Keratinocyte (primary cell): ENCODE data around the gene RAB35. TPM values are rescaled to one million over a fixed set of nuclear protein-coding genes. Genes with fewer than 3 reads are reported as not detected.
"Not testable (repeated sequence)": the region's sequence is repeated elsewhere in the genome, so short reads cannot be mapped to it uniquely, and the experiment has no call there.

ENCODE experiments used
- DNase-seq: peaks from one replicate; pipeline ENCODE4 v3.0.0-alpha.2; 2011; ENCODE audit warnings: low read depth, missing footprints, low spot score
- FAIRE-seq: peaks from 2 replicates; lab custom pipeline; 2011; peaks lifted over from hg19 to GRCh38; lab: Jason Lieb, UNC
- H2AFZ ChIP-seq: 2 replicates; pipeline ENCODE4 v1.6.0; 2012; ENCODE audit warnings: low read length, control low read depth, inconsistent platforms; ENCODE audit not compliant: control insufficient read depth
- H3K27ac ChIP-seq: 2 replicates; pipeline ENCODE4 v1.5.1; 2011; ENCODE audit warnings: low read length; ENCODE audit not compliant: control insufficient read depth, insufficient read depth
- H3K27me3 ChIP-seq: 3 replicates; pipeline ENCODE4 v1.6.0; 2011; ENCODE audit warnings: low read length; ENCODE audit not compliant: control insufficient read depth, insufficient read depth; ENCODE audit errors: extremely low read depth
- H3K36me3 ChIP-seq, 2 experiments: 2 replicates in 1 of 2; 3 replicates in 1 of 2; pipeline ENCODE4 v1.5.1; 2011; ENCODE audit warnings: low read length in 2 of 2, mild to moderate bottlenecking in 1 of 2; ENCODE audit not compliant: control insufficient read depth in 2 of 2, insufficient read depth in 2 of 2; ENCODE audit errors: extremely low read depth in 1 of 2
- H3K4me1 ChIP-seq: 3 replicates; pipeline ENCODE4 v1.5.1; 2011; ENCODE audit warnings: low read length; ENCODE audit not compliant: control insufficient read depth, insufficient read depth; ENCODE audit errors: extremely low read depth
- H3K4me2 ChIP-seq: 3 replicates; pipeline ENCODE4 v1.6.0; 2011; ENCODE audit warnings: low read depth, low read length; ENCODE audit not compliant: control insufficient read depth, insufficient read depth; ENCODE audit errors: extremely low read depth
- H3K4me3 ChIP-seq, 3 experiments: fragments of 200-600 bp in 1 of 3; sonication (generic) in 1 of 3; 2 replicates in 2 of 3; 3 replicates in 1 of 3; pipeline ENCODE4 v1.5.1; 2011 to 2016; ENCODE audit warnings: low read length in 3 of 3, mild to moderate bottlenecking in 3 of 3, control low read depth in 2 of 3, inconsistent platforms in 1 of 3, low read depth in 1 of 3, mixed read lengths in 1 of 3, mixed run types in 1 of 3, moderate library complexity in 1 of 3; ENCODE audit not compliant: control insufficient read depth in 2 of 3, insufficient read depth in 2 of 3; ENCODE audit errors: extremely low read depth in 1 of 3
- H3K79me2 ChIP-seq: 2 replicates; pipeline ENCODE4 v1.6.0; 2012; ENCODE audit warnings: low read length; ENCODE audit not compliant: control insufficient read depth, insufficient read depth
- H3K9ac ChIP-seq: 3 replicates; pipeline ENCODE4 v1.6.0; 2011; ENCODE audit warnings: low read length; ENCODE audit not compliant: control insufficient read depth, insufficient read depth; ENCODE audit errors: extremely low read depth
- H3K9me1 ChIP-seq: 3 replicates; pipeline ENCODE4 v1.6.0; 2011; ENCODE audit warnings: low read length; ENCODE audit not compliant: control insufficient read depth, insufficient read depth; ENCODE audit errors: extremely low read depth
- H3K9me3 ChIP-seq: 2 replicates; pipeline ENCODE4 v1.5.1; 2012; ENCODE audit warnings: low read depth, low read length; ENCODE audit not compliant: control insufficient read depth
- H4K20me1 ChIP-seq: 3 replicates; pipeline ENCODE4 v1.6.0; 2011; ENCODE audit warnings: low read length; ENCODE audit not compliant: control insufficient read depth, insufficient read depth; ENCODE audit errors: extremely low read depth
- EZH2 ChIP-seq: IDR thresholded peaks from one replicate; pipeline ENCODE4 v1.6.1; 2012; ENCODE audit warnings: inconsistent platforms, mild to moderate bottlenecking, low read length, moderate library complexity
- dilution Hi-C: fragments of 300-500 bp; cut with MboI; formaldehyde crosslinking; loops from one replicate; pipeline ENCODE4 v1.7.0; 2020; ENCODE audit warnings: low sequenced_read_pairs; ENCODE audit not compliant: extremely low pct_ligation_motif_present
- polyA plus RNA-seq, 5 experiments: library from polyadenylated mRNA; depleted of rRNA in 3 of 5; stranded (reverse) in 3 of 5; stranded (forward) in 1 of 5; unstranded in 1 of 5; fragments of >200 nt; gene quantifications; 1 replicate in 1 of 5; 2 replicates in 3 of 5; 3 replicates in 1 of 5; pipeline versions ENCODE4 v1.2.1 to v1.2.3, GENCODE V29; 2011 to 2012; ENCODE audit warnings: missing spikeins in 2 of 5, low read depth in 1 of 5, low replicate concordance in 1 of 5
- TF ChIP-seq, protein P1 (sequence below), 3 experiments: IDR thresholded peaks in 1 of 3; conservative IDR thresholded peaks in 1 of 3; optimal IDR thresholded peaks in 1 of 3; 2 replicates in 2 of 3; 3 replicates in 1 of 3; pipeline versions ENCODE3 to v1.5.1; 2011; ENCODE audit warnings: low read length in 3 of 3, mild to moderate bottlenecking in 3 of 3, moderate library complexity in 2 of 3, control low read depth in 1 of 3, inconsistent platforms in 1 of 3; ENCODE audit not compliant: insufficient read depth in 2 of 3; ENCODE audit errors: extremely low read depth in 1 of 3

The RAB35 gene
- polyA plus RNA-seq, 1 donor (not counting 4 experiments of a cell fraction or from before 2014, with no cell fraction given), result 68.4 TPM

- TF ChIP-seq, protein P1, sequence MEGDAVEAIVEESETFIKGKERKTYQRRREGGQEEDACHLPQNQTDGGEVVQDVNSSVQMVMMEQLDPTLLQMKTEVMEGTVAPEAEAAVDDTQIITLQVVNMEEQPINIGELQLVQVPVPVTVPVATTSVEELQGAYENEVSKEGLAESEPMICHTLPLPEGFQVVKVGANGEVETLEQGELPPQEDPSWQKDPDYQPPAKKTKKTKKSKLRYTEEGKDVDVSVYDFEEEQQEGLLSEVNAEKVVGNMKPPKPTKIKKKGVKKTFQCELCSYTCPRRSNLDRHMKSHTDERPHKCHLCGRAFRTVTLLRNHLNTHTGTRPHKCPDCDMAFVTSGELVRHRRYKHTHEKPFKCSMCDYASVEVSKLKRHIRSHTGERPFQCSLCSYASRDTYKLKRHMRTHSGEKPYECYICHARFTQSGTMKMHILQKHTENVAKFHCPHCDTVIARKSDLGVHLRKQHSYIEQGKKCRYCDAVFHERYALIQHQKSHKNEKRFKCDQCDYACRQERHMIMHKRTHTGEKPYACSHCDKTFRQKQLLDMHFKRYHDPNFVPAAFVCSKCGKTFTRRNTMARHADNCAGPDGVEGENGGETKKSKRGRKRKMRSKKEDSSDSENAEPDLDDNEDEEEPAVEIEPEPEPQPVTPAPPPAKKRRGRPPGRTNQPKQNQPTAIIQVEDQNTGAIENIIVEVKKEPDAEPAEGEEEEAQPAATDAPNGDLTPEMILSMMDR (optimal IDR thresholded peaks at IDR 0.05 in 1 of 3, IDR thresholded peaks at IDR 0.05 in 1 of 3, conservative IDR thresholded peaks at IDR 0.05 in 1 of 3; ENCODE audit: extremely low read depth in 1 of 3, insufficient read depth in 2 of 3, low read length in 3 of 3), result no peak
- TF ChIP-seq EZH2, result no peak
- H3K4me2 ChIP-seq, result no peak overlapping the region
- H3K36me3 ChIP-seq, result no peaks in the 10 kb centered on the region
- H3K9me3 ChIP-seq, result no peaks in the 10 kb centered on the region
- H3K9me1 ChIP-seq, result no peaks in the 10 kb centered on the region
- H4K20me1 ChIP-seq, result no peaks in the 10 kb centered on the region
- DNase-seq (no peak), FAIRE-seq (no peak)
- H2AFZ ChIP-seq, result no peak overlapping the region
- H3K27me3 ChIP-seq, result no peaks in the 10 kb centered on the region
- no peak overlapping the region for H3K27ac ChIP-seq
- dilution Hi-C loops, result no loop called here
- H3K4me3 ChIP-seq, result no peak overlapping the region
- H3K9ac ChIP-seq, result no peak overlapping the region
- no peaks in the 10 kb centered on the region for H3K79me2 ChIP-seq
- peaks cover 5% of the 10 kb centered on the region for H3K4me1 ChIP-seq
These were observed 68.3 kb downstream of the RAB35 start for GRCh38 chr12:120048263-120048662.

DNA sequence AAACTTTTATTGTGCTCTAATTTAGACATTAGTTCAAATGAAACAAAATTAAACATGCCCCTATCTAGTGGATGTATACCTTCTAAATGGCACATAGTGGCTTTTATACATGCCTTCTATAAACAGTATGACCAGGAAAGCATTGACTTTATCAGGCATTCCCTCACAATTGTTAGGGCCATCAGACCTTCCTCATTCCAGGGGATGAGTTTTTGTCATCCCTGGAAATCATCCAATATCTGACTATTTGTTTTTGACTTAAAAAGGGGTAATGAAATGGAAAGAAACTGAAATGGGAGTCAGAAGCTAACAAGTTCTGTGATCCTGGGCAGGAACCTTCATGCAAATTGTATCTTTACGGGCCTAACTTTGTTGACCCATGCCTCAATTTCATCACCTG is 69.5 kb downstream of the RAB35 start:
- H3K9me1 ChIP-seq, result no peaks in the 10 kb centered on the region
- peaks cover 15% of the 10 kb centered on the region for H3K4me1 ChIP-seq
- no peak overlapping the region for H3K4me2 ChIP-seq
- FAIRE-seq (no peak), DNase-seq (no peak)
- H2AFZ ChIP-seq, result no peak overlapping the region
- no peak overlapping the region for H3K4me3 ChIP-seq
- H3K27ac ChIP-seq, result no peak overlapping the region
- no peaks in the 10 kb centered on the region for H3K79me2 ChIP-seq
- H3K9ac ChIP-seq, result no peak overlapping the region
- dilution Hi-C loops, result no loop called here
- TF ChIP-seq, protein P1 (optimal IDR thresholded peaks at IDR 0.05 in 1 of 3, IDR thresholded peaks at IDR 0.05 in 1 of 3, conservative IDR thresholded peaks at IDR 0.05 in 1 of 3; ENCODE audit: extremely low read depth in 1 of 3, insufficient read depth in 2 of 3, low read length in 3 of 3), result no peak
- no peak for TF ChIP-seq EZH2
- no peaks in the 10 kb centered on the region for H3K27me3 ChIP-seq
- no peaks in the 10 kb centered on the region for H4K20me1 ChIP-seq
- H3K9me3 ChIP-seq, result no peaks in the 10 kb centered on the region
- H3K36me3 ChIP-seq, result no peaks in the 10 kb centered on the region

GRCh38 chr12:120045367-120045766 is 71.2 kb downstream of the RAB35 start:
- H3K9ac ChIP-seq, H3K4me3 ChIP-seq, H3K27ac ChIP-seq, H4K20me1 ChIP-seq, FAIRE-seq, H3K9me3 ChIP-seq, H3K27me3 ChIP-seq, H3K9me1 ChIP-seq, dilution Hi-C loops, H3K4me2 ChIP-seq, DNase-seq, H3K36me3 ChIP-seq, H3K79me2 ChIP-seq, H2AFZ ChIP-seq: not testable (repeated sequence)
- peaks cover 24% of the 10 kb centered on the region for H3K4me1 ChIP-seq
